Esophagus squamous epithelium (tissue), 4 donors: ENCODE data around the gene CATSPERE.

Experiments used
- CTCF ChIP-seq, 6 experiments: fragments of 450-650 bp in 4 of 6; fragments of 200-600 bp in 2 of 6; sonication (generic) in 2 of 6; IDR thresholded peaks; one replicate each; pipeline ENCODE4 v1.5.1; 2016 to 2019; ENCODE audit warnings: antibody characterized with exemption in 6 of 6, mild to moderate bottlenecking in 4 of 6, moderate library complexity in 4 of 6
- POLR2A ChIP-seq, 4 donors: fragments of 450-650 bp; IDR thresholded peaks; one replicate each; pipeline ENCODE4 v1.6.1; 2017; ENCODE audit warnings: antibody characterized with exemption in 4 of 4, mild to moderate bottlenecking in 4 of 4, moderate library complexity in 3 of 4

DNA sequence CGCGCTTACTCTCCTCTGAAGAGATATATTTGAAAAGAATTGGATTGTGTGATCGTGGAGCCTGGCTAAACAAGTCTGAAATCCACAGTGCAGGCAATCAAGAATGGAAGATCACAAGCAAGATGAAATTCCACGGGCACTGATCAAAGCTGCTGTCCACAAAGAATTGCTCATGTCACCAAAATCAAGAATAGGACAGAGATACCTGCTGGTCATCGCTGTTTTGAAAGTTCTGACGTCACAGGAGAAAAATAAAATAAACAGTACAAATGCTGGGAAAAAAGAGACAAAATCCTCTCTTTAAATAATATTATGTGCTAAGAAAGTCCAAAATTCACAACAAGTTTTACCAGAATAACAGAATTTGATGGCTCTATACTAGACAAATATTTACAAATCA lies 179.8 kb downstream of the CATSPERE start:
- no peak for TF ChIP-seq CTCF (IDR thresholded peaks at IDR 0.05)
- no peak for TF ChIP-seq POLR2A (IDR thresholded peaks at IDR 0.05)
